ENCODE measurements around the gene CLDN1.

GRCh38 chr3:190260301-190260700 lies 61.9 kb downstream of the CLDN1 start:
- TF ChIP-seq TBL1XR1 (IDR thresholded peaks at IDR 0.05; ENCODE audit: borderline replicate concordance, low read length, partially characterized antibody) = no peak
- TF ChIP-seq ZNF709 (CRISPR knock-in tag; IDR thresholded peaks at IDR 0.05) = no peak
- TF ChIP-seq SIN3A (IDR thresholded peaks at IDR 0.05; ENCODE audit: borderline replicate concordance, low read depth, low read length) = no peak
- TF ChIP-seq FOXM1 (CRISPR knock-in tag; IDR thresholded peaks at IDR 0.05) = no peak
- TF ChIP-seq, protein P1, sequence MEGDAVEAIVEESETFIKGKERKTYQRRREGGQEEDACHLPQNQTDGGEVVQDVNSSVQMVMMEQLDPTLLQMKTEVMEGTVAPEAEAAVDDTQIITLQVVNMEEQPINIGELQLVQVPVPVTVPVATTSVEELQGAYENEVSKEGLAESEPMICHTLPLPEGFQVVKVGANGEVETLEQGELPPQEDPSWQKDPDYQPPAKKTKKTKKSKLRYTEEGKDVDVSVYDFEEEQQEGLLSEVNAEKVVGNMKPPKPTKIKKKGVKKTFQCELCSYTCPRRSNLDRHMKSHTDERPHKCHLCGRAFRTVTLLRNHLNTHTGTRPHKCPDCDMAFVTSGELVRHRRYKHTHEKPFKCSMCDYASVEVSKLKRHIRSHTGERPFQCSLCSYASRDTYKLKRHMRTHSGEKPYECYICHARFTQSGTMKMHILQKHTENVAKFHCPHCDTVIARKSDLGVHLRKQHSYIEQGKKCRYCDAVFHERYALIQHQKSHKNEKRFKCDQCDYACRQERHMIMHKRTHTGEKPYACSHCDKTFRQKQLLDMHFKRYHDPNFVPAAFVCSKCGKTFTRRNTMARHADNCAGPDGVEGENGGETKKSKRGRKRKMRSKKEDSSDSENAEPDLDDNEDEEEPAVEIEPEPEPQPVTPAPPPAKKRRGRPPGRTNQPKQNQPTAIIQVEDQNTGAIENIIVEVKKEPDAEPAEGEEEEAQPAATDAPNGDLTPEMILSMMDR (CRISPR knock-in tag; IDR thresholded peaks at IDR 0.05) = no peak
- TF ChIP-seq FOXK2 (IDR thresholded peaks at IDR 0.05) = no peak
- TF ChIP-seq RFX5 (IDR thresholded peaks at IDR 0.05; ENCODE audit: low read depth, low read length) = no peak
- no peak for TF ChIP-seq UBTF (CRISPR knock-in tag; IDR thresholded peaks at IDR 0.05)
